Small intestine (tissue), 7 donors: ENCODE results near the gene LRMDA. TPM values are rescaled to one million over a fixed set of nuclear protein-coding genes. Genes with fewer than 3 reads are reported as not detected.

Experiments
- DNase-seq, 2 donors: peaks; one replicate each; pipeline versions ENCODE4 v3.0.0 to v3.0.0-alpha.2; 2013
- FAIRE-seq: peaks from 2 replicates; lab custom pipeline; 2012; peaks lifted over from hg19 to GRCh38; lab: Jason Lieb, UNC
- H3K27ac ChIP-seq, 3 donors: one replicate each; pipeline ENCODE4 v1.5.1; 2013; ENCODE audit warnings: low read length in 2 of 3, mild to moderate bottlenecking in 2 of 3, control low read depth in 1 of 3, inconsistent platforms in 1 of 3, low read depth in 1 of 3, moderate library complexity in 1 of 3
- H3K27me3 ChIP-seq, 3 donors: one replicate each; pipeline ENCODE4 v1.6.1; 2013; ENCODE audit warnings: low read length in 3 of 3, inconsistent platforms in 1 of 3; ENCODE audit not compliant: control insufficient read depth in 3 of 3, insufficient read depth in 3 of 3
- H3K36me3 ChIP-seq, 3 donors: one replicate each; pipeline ENCODE4 v1.6.1; 2013; ENCODE audit warnings: low read length in 3 of 3, inconsistent platforms in 1 of 3, low read depth in 1 of 3, mild to moderate bottlenecking in 1 of 3, moderate library complexity in 1 of 3; ENCODE audit not compliant: control insufficient read depth in 3 of 3, insufficient read depth in 2 of 3
- H3K4me1 ChIP-seq, 3 donors: one replicate each; pipeline ENCODE4 v1.6.1; 2013; ENCODE audit warnings: low read length in 2 of 3, inconsistent platforms in 1 of 3, low read depth in 1 of 3, mild to moderate bottlenecking in 1 of 3, moderate library complexity in 1 of 3; ENCODE audit not compliant: control insufficient read depth in 3 of 3, insufficient read depth in 2 of 3
- H3K4me3 ChIP-seq, 3 donors: one replicate each; pipeline ENCODE4 v1.5.1; 2013; ENCODE audit warnings: low read length in 3 of 3, control low read depth in 1 of 3, inconsistent platforms in 1 of 3, low read depth in 1 of 3, mild to moderate bottlenecking in 1 of 3, moderate library complexity in 1 of 3
- H3K9me3 ChIP-seq, 2 donors: one replicate each; pipeline ENCODE4 v1.6.1; 2013; ENCODE audit warnings: low read depth in 1 of 2, low read length in 1 of 2; ENCODE audit not compliant: control insufficient read depth in 2 of 2, insufficient read depth in 1 of 2
- WGBS, 3 donors: extraction: QIAGEN DNeasy Blood & Tissue Kit; methylation state at CpG; one replicate each; pipeline ENCODE4 v1.1.7; 2013; 5-methylcytosine and 5-hydroxymethylcytosine counted together
- polyA plus RNA-seq, 4 donors: library from polyadenylated mRNA; stranded (reverse) in 3 of 4; unstranded in 1 of 4; fragments of 200-250 nt in 3 of 4; fragments of 120-200 nt in 1 of 4; gene quantifications; one replicate each; pipeline versions ENCODE4 v1.2.1 to v1.2.3, GENCODE V29; 2013
- donor health status: healthy with polysubstance abuse.
- donor health status: control.
- donor health status: control.
- donor health status: Bipolar disorder and iron deficiency.
- donor health status: healthy.

Gene LRMDA
- polyA plus RNA-seq, 4 donors = 5.6 to 16.2 (median 6.0) TPM; not detected in 1

- DNase-seq (peak; percentile 10 to 58), FAIRE-seq (no peak)
- no peaks in the 10 kb centered on the region for H3K27me3 ChIP-seq
- H3K4me1 ChIP-seq = peaks cover 2 to 15% (median 2%) of the 10 kb centered on the region in 3 donors
- no peaks in the 10 kb centered on the region for H3K36me3 ChIP-seq
- no peaks in the 10 kb centered on the region for H3K9me3 ChIP-seq
- no peak overlapping the region for H3K4me3 ChIP-seq
- H3K27ac ChIP-seq = peak overlapping the region in 1 of 3 donors; percentile 31
- 34 to 60% (median 45%) methylated on average over 5 of the region's 5 CpGs for WGBS, 3 donors
Observed at GRCh38 chr10:75606203-75606779, 174.9 kb downstream of the LRMDA start.

- FAIRE-seq = no peak
- H3K36me3 ChIP-seq = no peaks in the 10 kb centered on the region
- no peak overlapping the region for H3K4me3 ChIP-seq
- no peak overlapping the region for H3K27ac ChIP-seq
- no peaks in the 10 kb centered on the region for H3K9me3 ChIP-seq
- no peaks in the 10 kb centered on the region for H3K27me3 ChIP-seq
- DNase-seq = no peak
- peaks cover 2 to 23% (median 5%) of the 10 kb centered on the region in 3 donors for H3K4me1 ChIP-seq
Observed at GRCh38 chr10:75607576-75607975, 176.2 kb downstream of the LRMDA start.

GRCh38 chr10:75610183-75610582, 178.8 kb downstream of the LRMDA start:
- Histone ChIP-seq H3K36me3 (no peaks in the 10 kb centered on the region), H3K4me1 (peaks cover 2 to 50% (median 14%) of the 10 kb centered on the region in 3 donors), H3K9me3 (no peaks in the 10 kb centered on the region), H3K27me3 (no peaks in the 10 kb centered on the region), H3K27ac (no peak overlapping the region), H3K4me3 (no peak overlapping the region)
- FAIRE-seq (no peak), DNase-seq (no peak)
- 17 to 25% (median 20%) methylated on average over 1 of the region's 1 CpG for WGBS, 3 donors

GRCh38 chr10:75611172-75611992, 180.0 kb downstream of the LRMDA start:
- Histone ChIP-seq H3K27ac (peak overlapping the region; percentile 43 to 78 (median 65)), H3K9me3 (no peaks in the 10 kb centered on the region), H3K27me3 (no peaks in the 10 kb centered on the region), H3K4me1 (peaks cover 2 to 48% (median 14%) of the 10 kb centered on the region in 3 donors), H3K36me3 (no peaks in the 10 kb centered on the region), H3K4me3 (no peak overlapping the region)
- WGBS, 3 donors = 16 to 58% (median 43%) methylated on average over 7 of the region's 7 CpGs
- FAIRE-seq (no peak), DNase-seq (peak; percentile 66 to 87)

- no peak overlapping the region for H3K4me3 ChIP-seq
- no peaks in the 10 kb centered on the region for H3K27me3 ChIP-seq
- no peaks in the 10 kb centered on the region for H3K36me3 ChIP-seq
- no peak for DNase-seq
- peaks cover 2 to 44% (median 11%) of the 10 kb centered on the region in 3 donors for H3K4me1 ChIP-seq
- WGBS, 3 donors = 58 to 70% (median 67%) methylated on average over 3 of the region's 3 CpGs
- FAIRE-seq = no peak
- no peaks in the 10 kb centered on the region for H3K9me3 ChIP-seq
- H3K27ac ChIP-seq = peak overlapping the region; percentile 43 to 78 (median 65)
Observed at GRCh38 chr10:75611993-75612372, 180.6 kb downstream of the LRMDA start.

- 34 to 51% (median 35%) methylated on average over 5 of the region's 5 CpGs for WGBS, 3 donors
Observed at GRCh38 chr10:75612904-75613684, 181.7 kb downstream of the LRMDA start.

GRCh38 chr10:75613685-75614504, 182.5 kb downstream of the LRMDA start:
- H3K4me3 ChIP-seq = no peak overlapping the region
- H3K27me3 ChIP-seq = no peaks in the 10 kb centered on the region
- no peaks in the 10 kb centered on the region for H3K36me3 ChIP-seq
- H3K9me3 ChIP-seq = no peaks in the 10 kb centered on the region
- H3K4me1 ChIP-seq = peaks cover 2 to 44% (median 11%) of the 10 kb centered on the region in 3 donors
- peak overlapping the region in 1 of 3 donors; percentile 44 for H3K27ac ChIP-seq
- DNase-seq (peak; percentile 59 to 64), FAIRE-seq (no peak)
- 12 to 38% (median 26%) methylated on average over 10 of the region's 10 CpGs for WGBS, 3 donors

More at GRCh38 chr10:75612904-75613684, 181.7 kb downstream of the LRMDA start:
- Histone ChIP-seq H3K4me1 (peaks cover 2 to 44% (median 11%) of the 10 kb centered on the region in 3 donors), H3K27ac (peak overlapping the region in 1 of 3 donors; percentile 42), H3K4me3 (no peak overlapping the region), H3K9me3 (no peaks in the 10 kb centered on the region), H3K27me3 (no peaks in the 10 kb centered on the region), H3K36me3 (no peaks in the 10 kb centered on the region)
- no peak for DNase-seq
- no peak for FAIRE-seq
